Neuronal stem cell (in vitro differentiated cells): ENCODE data around the gene SGCA.

Source experiments
- DNase-seq: peaks from one replicate; pipeline ENCODE4 v3.0.0-alpha.2; 2013; ENCODE audit warnings: low spot score
- H2AFZ ChIP-seq: one replicate; pipeline ENCODE4 v1.6.1; 2013; ENCODE audit warnings: mild to moderate bottlenecking, low read length, inconsistent platforms
- H2AK5ac ChIP-seq: 2 replicates; pipeline ENCODE4 v1.6.1; 2013; ENCODE audit warnings: low read depth, mild to moderate bottlenecking, inconsistent platforms, low read length, moderate library complexity, mixed read lengths
- H2BK120ac ChIP-seq: 2 replicates; pipeline ENCODE4 v1.6.1; 2013; ENCODE audit warnings: low read depth, mild to moderate bottlenecking, inconsistent platforms, low read length, moderate library complexity, mixed read lengths
- H2BK12ac ChIP-seq: one replicate; pipeline ENCODE4 v1.6.1; 2013; ENCODE audit warnings: low read length, inconsistent platforms
- H2BK15ac ChIP-seq: 2 replicates; pipeline ENCODE4 v1.6.1; 2013; ENCODE audit warnings: mild to moderate bottlenecking, low read length, inconsistent platforms, mixed read lengths
- H2BK5ac ChIP-seq: one replicate; pipeline ENCODE4 v1.6.1; 2013; ENCODE audit warnings: inconsistent platforms, mild to moderate bottlenecking, low read length, moderate library complexity
- H3K14ac ChIP-seq: one replicate; pipeline ENCODE4 v1.6.1; 2013; ENCODE audit warnings: low read length, inconsistent platforms
- H3K18ac ChIP-seq: 2 replicates; pipeline ENCODE4 v1.6.1; 2013; ENCODE audit warnings: low read length, inconsistent platforms
- H3K23ac ChIP-seq: 2 replicates; pipeline ENCODE4 v1.6.1; 2013; ENCODE audit warnings: low read depth, mild to moderate bottlenecking, mixed read lengths, low read length, inconsistent platforms; ENCODE audit not compliant: poor library complexity
- H3K27ac ChIP-seq: replicated peaks from 3 replicates; pipeline ENCODE4 v1.5.1; 2013; ENCODE audit warnings: low read length, inconsistent platforms
- H3K27me3 ChIP-seq, 3 experiments: 2 replicates each; pipeline ENCODE4 v1.6.1; 2013; ENCODE audit warnings: low read length in 3 of 3, mild to moderate bottlenecking in 2 of 3, inconsistent platforms in 1 of 3, low read depth in 1 of 3, mixed read lengths in 1 of 3, moderate library complexity in 1 of 3; ENCODE audit not compliant: control insufficient read depth in 3 of 3, insufficient read depth in 3 of 3
- H3K36me3 ChIP-seq, 2 donors: replicated peaks in 1 of 2; 2 replicates each; pipeline ENCODE4 v1.6.1; 2013; ENCODE audit warnings: low read length in 2 of 2; ENCODE audit not compliant: control insufficient read depth in 2 of 2, insufficient read depth in 2 of 2
- H3K4ac ChIP-seq: 2 replicates; pipeline ENCODE4 v1.6.1; 2013; ENCODE audit warnings: inconsistent platforms, mild to moderate bottlenecking, low read length, moderate library complexity
- H3K4me1 ChIP-seq, 2 donors: 1 replicate in 1 of 2; 2 replicates in 1 of 2; pipeline ENCODE4 v1.6.1; 2013; ENCODE audit warnings: low read length in 2 of 2, low read depth in 1 of 2; ENCODE audit not compliant: control insufficient read depth in 2 of 2, insufficient read depth in 1 of 2
- H3K4me2 ChIP-seq: one replicate; pipeline ENCODE4 v1.6.1; 2013; ENCODE audit warnings: mild to moderate bottlenecking, low read length, inconsistent platforms; ENCODE audit not compliant: insufficient read depth, poor library complexity, severe bottlenecking
- H3K4me3 ChIP-seq, 2 donors: 2 replicates each; pipeline ENCODE4 v1.5.1; 2013; ENCODE audit warnings: low read length in 2 of 2, mild to moderate bottlenecking in 2 of 2, inconsistent platforms in 1 of 2, moderate library complexity in 1 of 2
- H3K79me1 ChIP-seq: one replicate; pipeline ENCODE4 v1.6.1; 2013; ENCODE audit warnings: low read depth, mild to moderate bottlenecking, inconsistent platforms, low read length, moderate library complexity
- H3K9ac ChIP-seq: one replicate; pipeline ENCODE4 v1.6.1; 2013; ENCODE audit warnings: mild to moderate bottlenecking, low read depth, low read length, inconsistent platforms; ENCODE audit not compliant: poor library complexity
- H3K9me3 ChIP-seq, 2 donors: replicated peaks in 1 of 2; 2 replicates each; pipeline versions ENCODE3 to v1.6.1; 2013; ENCODE audit warnings: low read length in 2 of 2, mild to moderate bottlenecking in 2 of 2, inconsistent platforms in 1 of 2, low read depth in 1 of 2, mixed read lengths in 1 of 2, moderate library complexity in 1 of 2; ENCODE audit not compliant: control insufficient read depth in 2 of 2, insufficient read depth in 1 of 2
- H4K8ac ChIP-seq: one replicate; pipeline ENCODE4 v1.6.1; 2013; ENCODE audit warnings: low read depth, mild to moderate bottlenecking, inconsistent platforms, low read length, moderate library complexity
- H4K91ac ChIP-seq: one replicate; pipeline ENCODE4 v1.6.1; 2013; ENCODE audit warnings: low read length, low read depth, mild to moderate bottlenecking, inconsistent platforms; ENCODE audit not compliant: poor library complexity
- WGBS, 2 donors: extraction: QIAGEN DNeasy Blood & Tissue Kit; methylation state at CpG; one replicate each; pipeline ENCODE4 v1.1.7; 2013; ENCODE audit warnings: missing lambda C conversion rate in 2 of 2, mixed read lengths in 1 of 2; ENCODE audit not compliant: insufficient read length in 2 of 2, insufficient replicate concordance in 1 of 2; ENCODE audit errors: extremely low coverage in 2 of 2; 5-methylcytosine and 5-hydroxymethylcytosine counted together

SGCA gene

GRCh38 chr17:50146230-50146926 is 19.4 kb upstream of the SGCA start:
- H2BK12ac ChIP-seq = no peak overlapping the region
- peaks cover 21% of the 10 kb centered on the region for H3K79me1 ChIP-seq
- H3K36me3 ChIP-seq = peaks cover 33 to 54% of the 10 kb centered on the region in 2 donors
- peaks cover 0 to 4% of the 10 kb centered on the region in 2 donors for H3K9me3 ChIP-seq
- H2AFZ ChIP-seq = no peak overlapping the region
- peak overlapping the region; percentile 38 for H3K14ac ChIP-seq
- H3K4me1 ChIP-seq = peaks cover 15 to 22% of the 10 kb centered on the region in 2 donors
- H3K4me3 ChIP-seq = peak overlapping the region in 1 of 2 donors; percentile 18
- H4K91ac ChIP-seq = no peak overlapping the region
- H2BK5ac ChIP-seq = peak overlapping the region; percentile 66
- H3K4me2 ChIP-seq = no peak overlapping the region
- peak overlapping the region; percentile 36 for H3K18ac ChIP-seq
- no peak overlapping the region for H3K27ac ChIP-seq
- H2BK15ac ChIP-seq = no peak overlapping the region
- H3K4ac ChIP-seq = no peak overlapping the region
- DNase-seq = no peak
- H2AK5ac ChIP-seq = no peak overlapping the region
- H3K23ac ChIP-seq = no peak overlapping the region
- no peak overlapping the region for H4K8ac ChIP-seq
- no CpG with 5 or more reads among the region's 10 CpGs for WGBS, 2 donors
- peak overlapping the region; percentile 73 for H3K9ac ChIP-seq
- no peaks in the 10 kb centered on the region for H3K27me3 ChIP-seq
- H2BK120ac ChIP-seq = no peak overlapping the region

DNA sequence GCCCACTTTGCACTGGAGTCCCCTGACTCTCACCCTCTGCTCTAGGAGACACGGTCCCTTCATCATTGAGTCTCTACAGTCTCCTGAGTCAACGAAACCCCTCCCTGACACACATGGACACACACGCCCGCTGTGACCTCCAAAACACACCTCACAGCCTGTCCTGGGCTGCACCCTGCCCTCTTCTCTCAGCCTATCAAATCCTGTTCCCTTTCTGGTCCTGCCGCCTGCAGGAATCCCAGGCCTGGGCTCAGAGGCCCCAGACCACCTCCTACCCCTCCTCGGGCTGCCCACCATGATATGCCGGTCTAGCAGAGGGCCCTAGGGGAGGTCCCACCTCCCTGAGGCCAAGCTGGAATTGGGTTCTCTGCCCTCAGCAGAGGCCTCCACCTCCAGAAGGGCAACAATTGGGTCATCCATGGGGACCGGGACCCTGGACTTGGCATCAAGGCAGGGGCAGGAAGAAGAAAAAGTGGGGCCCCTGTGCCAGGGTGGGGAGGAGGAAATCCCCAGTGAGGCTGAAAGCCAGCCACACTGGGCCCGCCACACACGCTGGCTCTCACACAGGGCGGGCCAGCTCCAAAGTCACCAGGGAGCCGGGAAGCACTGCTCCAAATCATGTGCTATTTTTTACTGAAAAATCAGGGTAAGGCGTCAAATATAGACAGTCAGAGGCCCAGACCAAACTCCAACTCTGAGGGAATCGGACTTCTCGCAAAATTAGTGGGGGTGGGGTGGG is 18.7 kb upstream of the SGCA start:
- Histone ChIP-seq H2BK5ac (no peak overlapping the region), H3K18ac (peak overlapping the region; percentile 11), H2BK120ac (no peak overlapping the region), H4K8ac (no peak overlapping the region), H3K36me3 (peaks cover 27 to 47% of the 10 kb centered on the region in 2 donors), H3K4me3 (peak overlapping the region in 1 of 2 donors; percentile 19), H3K14ac (no peak overlapping the region), H3K27me3 (no peaks in the 10 kb centered on the region), H3K23ac (no peak overlapping the region), H2BK12ac (no peak overlapping the region), H3K4me1 (peaks cover 15 to 23% of the 10 kb centered on the region in 2 donors), H2BK15ac (no peak overlapping the region), H3K9me3 (peaks cover 0 to 4% of the 10 kb centered on the region in 2 donors), H3K4me2 (peak overlapping the region; percentile 40), H3K4ac (no peak overlapping the region), H4K91ac (no peak overlapping the region), H2AK5ac (peak overlapping the region; percentile 64), H3K27ac (no peak overlapping the region), H2AFZ (no peak overlapping the region), H3K79me1 (peaks cover 19% of the 10 kb centered on the region), H3K9ac (no peak overlapping the region)
- DNase-seq = no peak
- WGBS, 2 donors = no CpG with 5 or more reads among the region's 15 CpGs

DNA sequence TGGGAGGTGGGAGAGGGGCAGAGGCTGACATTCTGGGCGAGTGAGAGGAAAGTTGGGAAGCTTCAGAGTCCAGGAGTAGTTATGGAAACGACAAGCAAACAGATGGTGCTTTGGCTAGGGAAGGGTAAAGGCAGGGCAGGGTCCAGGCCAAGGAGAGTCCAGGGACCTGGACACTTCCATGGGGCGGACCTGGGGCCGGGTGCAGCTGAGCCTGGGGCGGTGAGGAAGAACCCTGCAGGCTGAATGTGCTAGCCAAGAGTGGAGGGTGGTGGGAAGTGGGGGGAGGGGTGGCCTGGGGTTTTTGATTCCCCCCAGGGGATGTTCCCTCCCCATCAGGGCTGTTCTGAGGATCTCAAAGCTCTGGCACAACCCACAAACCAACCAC is 18.0 kb upstream of the SGCA start:
- peaks cover 15 to 27% of the 10 kb centered on the region in 2 donors for H3K4me1 ChIP-seq
- no peak overlapping the region for H4K91ac ChIP-seq
- no CpG with 5 or more reads among the region's 5 CpGs for WGBS, 2 donors
- no peak overlapping the region for H2BK15ac ChIP-seq
- no peak overlapping the region for H2AFZ ChIP-seq
- H3K27ac ChIP-seq = no peak overlapping the region
- H3K79me1 ChIP-seq = peaks cover 19% of the 10 kb centered on the region
- no peak overlapping the region for H2BK12ac ChIP-seq
- peak overlapping the region; percentile 40 for H3K4me2 ChIP-seq
- H3K23ac ChIP-seq = no peak overlapping the region
- H3K14ac ChIP-seq = no peak overlapping the region
- peak overlapping the region; percentile 3 for H2AK5ac ChIP-seq
- peaks cover 20 to 39% of the 10 kb centered on the region in 2 donors for H3K36me3 ChIP-seq
- peak overlapping the region in 1 of 2 donors; percentile 73 for H3K4me3 ChIP-seq
- no peak overlapping the region for H3K18ac ChIP-seq
- no peaks in the 10 kb centered on the region for H3K9me3 ChIP-seq
- no peak for DNase-seq
- H3K9ac ChIP-seq = peak overlapping the region; percentile 2
- no peak overlapping the region for H2BK5ac ChIP-seq
- no peak overlapping the region for H2BK120ac ChIP-seq
- no peak overlapping the region for H4K8ac ChIP-seq
- no peak overlapping the region for H3K4ac ChIP-seq
- no peaks in the 10 kb centered on the region for H3K27me3 ChIP-seq
